OCI-LY7 (cell line): Measurements from ENCODE around the gene ZDHHC4.

Experiments used
- EZH2phosphoT487 ChIP-seq: fragments of 200-600 bp; sonication (generic); IDR thresholded peaks from 2 replicates; pipeline ENCODE4 v1.6.1; 2018; ENCODE audit warnings: low read depth, borderline replicate concordance, mild to moderate bottlenecking, mixed run types, antibody characterized with exemption, low read length, moderate library complexity, mixed read lengths
- TF ChIP-seq, protein P1 (sequence below): fragments of 200-600 bp; sonication (generic); conservative IDR thresholded peaks from 2 replicates; pipeline ENCODE4 v1.5.1; 2014; ENCODE audit warnings: mild to moderate bottlenecking, antibody characterized with exemption, low read length, moderate library complexity, mixed read lengths

DNA sequence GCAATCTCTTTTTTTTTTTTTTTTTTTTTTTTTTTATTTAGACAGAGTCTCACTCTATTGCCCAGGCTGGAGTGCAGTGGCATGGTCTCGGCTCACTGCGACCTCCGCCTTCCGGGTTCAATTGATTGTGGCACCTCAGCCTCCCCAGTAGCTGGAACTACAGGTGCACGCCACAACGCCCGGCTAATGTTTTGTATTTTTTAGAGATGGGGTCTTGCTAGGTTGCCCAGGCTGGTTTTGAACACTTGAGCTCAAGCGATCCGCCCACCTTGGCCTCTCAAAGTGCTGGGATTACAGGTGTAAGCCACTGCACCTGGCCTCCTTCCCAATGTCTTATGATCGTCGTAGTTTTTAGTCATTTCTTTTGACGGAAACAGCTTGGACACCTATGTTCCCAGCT is 31.5 kb downstream of the ZDHHC4 start:
- TF ChIP-seq, protein P1, sequence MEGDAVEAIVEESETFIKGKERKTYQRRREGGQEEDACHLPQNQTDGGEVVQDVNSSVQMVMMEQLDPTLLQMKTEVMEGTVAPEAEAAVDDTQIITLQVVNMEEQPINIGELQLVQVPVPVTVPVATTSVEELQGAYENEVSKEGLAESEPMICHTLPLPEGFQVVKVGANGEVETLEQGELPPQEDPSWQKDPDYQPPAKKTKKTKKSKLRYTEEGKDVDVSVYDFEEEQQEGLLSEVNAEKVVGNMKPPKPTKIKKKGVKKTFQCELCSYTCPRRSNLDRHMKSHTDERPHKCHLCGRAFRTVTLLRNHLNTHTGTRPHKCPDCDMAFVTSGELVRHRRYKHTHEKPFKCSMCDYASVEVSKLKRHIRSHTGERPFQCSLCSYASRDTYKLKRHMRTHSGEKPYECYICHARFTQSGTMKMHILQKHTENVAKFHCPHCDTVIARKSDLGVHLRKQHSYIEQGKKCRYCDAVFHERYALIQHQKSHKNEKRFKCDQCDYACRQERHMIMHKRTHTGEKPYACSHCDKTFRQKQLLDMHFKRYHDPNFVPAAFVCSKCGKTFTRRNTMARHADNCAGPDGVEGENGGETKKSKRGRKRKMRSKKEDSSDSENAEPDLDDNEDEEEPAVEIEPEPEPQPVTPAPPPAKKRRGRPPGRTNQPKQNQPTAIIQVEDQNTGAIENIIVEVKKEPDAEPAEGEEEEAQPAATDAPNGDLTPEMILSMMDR, result no peak
- TF ChIP-seq EZH2phosphoT487, result no peak
